Measurements from ENCODE around the gene HS6ST3.

The HS6ST3 gene

GRCh38 chr13:96203471-96203870 is 113.6 kb downstream of the HS6ST3 start:
- no peak for DNase-seq

- no peak for DNase-seq
Observed at GRCh38 chr13:96214824-96215445, 125.0 kb downstream of the HS6ST3 start.

DNA sequence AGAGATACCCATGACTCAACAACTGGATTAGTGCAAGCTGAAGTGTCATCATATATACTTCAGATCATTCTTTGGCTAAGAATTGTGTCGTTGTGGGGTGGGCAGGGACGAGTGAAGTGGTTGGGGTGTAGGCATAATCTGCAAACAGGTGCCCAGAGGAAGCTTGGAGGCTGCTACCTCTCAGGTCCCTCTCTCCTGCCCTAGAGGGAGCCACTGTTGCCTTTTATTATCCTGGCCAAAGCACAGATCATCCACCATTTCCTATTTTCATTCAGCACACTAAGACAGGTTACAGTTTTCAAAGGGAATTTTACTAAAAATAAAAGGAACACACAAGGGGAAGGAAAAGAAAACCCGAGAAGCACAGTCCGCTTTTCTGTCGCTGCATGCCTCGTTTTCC is 126.6 kb downstream of the HS6ST3 start:
- DNase-seq, result no peak

DNA sequence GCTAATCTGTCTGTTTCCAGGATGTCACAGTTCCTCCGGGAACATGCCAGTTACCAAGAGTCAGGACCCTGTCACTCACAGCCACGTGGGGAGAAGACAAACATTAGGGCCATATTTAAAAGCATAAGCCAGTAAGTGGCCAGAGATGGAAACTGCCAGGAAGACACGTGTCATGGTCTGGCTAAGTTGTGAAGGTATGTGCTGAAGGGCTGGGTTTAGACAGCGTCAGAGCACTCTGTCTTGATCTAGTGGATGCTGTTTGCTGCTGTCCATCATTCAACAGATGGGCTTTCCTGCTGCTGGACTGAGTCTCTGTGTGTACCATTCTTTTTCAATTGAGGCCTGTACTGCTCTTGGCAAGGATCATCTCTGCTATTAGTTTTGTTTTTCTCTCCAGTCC is 128.6 kb downstream of the HS6ST3 start:
- no peak for DNase-seq

- no peak for DNase-seq
Observed at GRCh38 chr13:96221471-96221870, 131.6 kb downstream of the HS6ST3 start.

GRCh38 chr13:96223231-96223630 is 133.3 kb downstream of the HS6ST3 start:
- DNase-seq, result no peak

DNA sequence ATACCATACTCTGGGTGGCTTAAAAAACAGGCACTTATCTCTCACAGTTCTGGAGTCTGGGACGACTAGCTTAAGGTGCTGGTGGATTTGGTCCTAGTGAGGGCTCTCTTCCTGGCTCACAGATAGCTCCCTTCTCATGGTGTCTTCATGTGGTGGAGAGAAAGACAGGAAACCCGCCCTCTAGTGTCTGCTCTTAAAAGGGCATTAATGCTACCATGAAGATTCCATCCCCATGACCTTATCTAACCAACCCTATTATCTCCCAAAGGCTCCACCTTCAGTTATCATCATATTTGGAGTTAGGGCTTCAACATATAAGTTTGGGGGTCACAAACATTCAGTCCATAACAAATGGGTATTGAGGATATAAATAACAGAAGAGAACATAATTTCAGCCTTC is 139.4 kb downstream of the HS6ST3 start:
- no peak for DNase-seq

DNA sequence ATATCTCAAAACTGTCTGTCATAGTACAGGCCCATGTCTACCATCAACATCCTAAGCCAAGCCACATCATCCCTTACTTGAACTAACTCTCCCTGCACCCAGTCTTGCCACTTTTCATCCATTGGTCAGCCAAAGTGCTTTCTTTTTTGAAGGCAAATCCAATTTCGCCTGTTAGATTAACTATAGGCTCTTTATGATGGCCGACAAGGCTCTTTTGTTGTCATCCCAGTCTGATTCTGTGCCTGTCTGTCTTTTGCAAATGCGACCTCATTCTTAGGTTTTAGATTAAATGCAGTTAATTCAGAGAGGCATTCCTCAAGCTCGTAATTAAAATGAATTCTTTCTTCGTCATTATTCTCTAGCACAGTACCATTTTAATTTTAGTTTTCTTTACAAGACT is 148.3 kb downstream of the HS6ST3 start:
- no peak for DNase-seq

GRCh38 chr13:96238861-96239260 is 149.0 kb downstream of the HS6ST3 start:
- DNase-seq, result no peak

DNA sequence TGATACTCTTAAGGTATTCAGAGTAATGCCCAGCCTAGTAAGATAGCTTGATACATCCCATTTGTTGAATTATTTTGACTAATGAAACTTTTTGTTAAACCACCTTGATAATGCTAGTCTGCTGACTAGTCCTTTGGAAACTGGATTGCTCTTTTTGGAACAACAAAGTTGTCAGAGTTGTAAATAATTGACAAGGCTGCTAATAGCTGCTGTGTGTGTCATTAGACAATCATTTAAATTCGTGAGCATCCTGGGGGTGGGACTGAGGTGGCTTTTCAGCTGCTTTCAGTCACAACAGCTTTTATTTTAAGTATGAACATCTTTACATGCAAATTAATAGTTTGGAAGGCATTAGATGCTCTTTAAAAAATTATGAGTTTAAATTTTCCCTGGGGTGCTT is 153.5 kb downstream of the HS6ST3 start:
- DNase-seq, result no peak

DNA sequence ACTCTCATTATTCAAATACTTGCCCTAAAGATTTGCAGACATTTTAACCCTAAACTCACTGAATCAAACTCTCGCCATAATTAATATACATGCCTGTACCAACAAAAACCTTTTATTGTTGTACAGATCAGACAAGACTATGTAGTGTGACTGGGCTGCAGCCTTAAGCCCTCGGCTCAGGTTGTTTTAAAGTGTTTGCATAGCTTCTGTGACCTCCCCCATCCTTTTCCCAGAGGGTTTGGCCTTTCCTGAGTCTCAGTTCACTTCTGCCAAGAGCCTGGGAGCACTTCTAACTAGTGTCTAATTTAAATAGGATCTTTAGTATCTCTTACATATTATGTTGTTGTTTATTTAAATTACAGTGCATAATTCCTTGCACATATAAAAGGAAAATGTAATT is 158.2 kb downstream of the HS6ST3 start:
- no peak for DNase-seq

- DNase-seq, result no peak
Observed at GRCh38 chr13:96248996-96249395, 159.1 kb downstream of the HS6ST3 start.

GRCh38 chr13:96252903-96253302 is 163.0 kb downstream of the HS6ST3 start:
- DNase-seq, result no peak

- no peak for DNase-seq
Observed at GRCh38 chr13:96273196-96273595, 183.3 kb downstream of the HS6ST3 start.

DNA sequence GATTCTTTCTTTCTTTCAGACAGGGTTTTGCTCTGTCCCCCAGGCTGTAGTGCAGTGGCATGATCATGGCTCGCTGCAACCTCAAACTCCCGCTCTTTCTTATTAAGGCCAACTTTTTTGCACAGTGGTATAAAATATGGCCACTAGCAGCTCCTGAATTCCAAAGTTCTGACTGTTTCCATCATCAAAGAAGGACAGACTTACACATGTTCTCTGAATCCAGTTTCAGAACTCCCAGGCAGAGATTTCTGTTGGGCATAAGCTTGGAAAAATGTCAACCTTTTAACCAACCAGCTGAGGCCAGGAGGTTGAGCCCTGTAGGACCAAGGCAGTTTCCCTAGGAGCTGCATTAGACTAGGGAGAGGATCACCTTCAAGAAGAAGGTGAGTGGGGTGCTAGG is 184.1 kb downstream of the HS6ST3 start:
- no peak for DNase-seq

DNA sequence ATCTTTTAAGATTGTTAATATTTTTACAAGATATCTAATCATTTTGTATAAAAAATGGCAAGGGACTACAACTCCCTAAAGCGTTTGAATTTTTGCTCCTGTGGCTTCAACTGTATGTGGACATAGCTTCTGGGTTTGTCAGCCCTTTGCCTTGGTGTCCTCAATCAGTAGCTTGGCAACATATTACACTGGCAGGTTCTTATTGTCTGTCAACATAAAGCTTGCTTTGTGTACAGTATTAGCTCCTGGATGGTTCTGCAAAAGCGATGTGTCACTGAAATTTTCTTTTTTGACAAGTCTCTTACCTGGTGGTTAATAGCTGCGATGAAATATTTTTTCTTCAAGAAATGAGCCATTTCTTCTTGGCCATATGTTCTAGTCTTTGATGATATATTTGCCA is 190.0 kb downstream of the HS6ST3 start:
- DNase-seq, result no peak

GRCh38 chr13:96284971-96285370 is 195.1 kb downstream of the HS6ST3 start:
- DNase-seq, result no peak

GRCh38 chr13:96285729-96286128 is 195.8 kb downstream of the HS6ST3 start:
- DNase-seq, result no peak

DNA sequence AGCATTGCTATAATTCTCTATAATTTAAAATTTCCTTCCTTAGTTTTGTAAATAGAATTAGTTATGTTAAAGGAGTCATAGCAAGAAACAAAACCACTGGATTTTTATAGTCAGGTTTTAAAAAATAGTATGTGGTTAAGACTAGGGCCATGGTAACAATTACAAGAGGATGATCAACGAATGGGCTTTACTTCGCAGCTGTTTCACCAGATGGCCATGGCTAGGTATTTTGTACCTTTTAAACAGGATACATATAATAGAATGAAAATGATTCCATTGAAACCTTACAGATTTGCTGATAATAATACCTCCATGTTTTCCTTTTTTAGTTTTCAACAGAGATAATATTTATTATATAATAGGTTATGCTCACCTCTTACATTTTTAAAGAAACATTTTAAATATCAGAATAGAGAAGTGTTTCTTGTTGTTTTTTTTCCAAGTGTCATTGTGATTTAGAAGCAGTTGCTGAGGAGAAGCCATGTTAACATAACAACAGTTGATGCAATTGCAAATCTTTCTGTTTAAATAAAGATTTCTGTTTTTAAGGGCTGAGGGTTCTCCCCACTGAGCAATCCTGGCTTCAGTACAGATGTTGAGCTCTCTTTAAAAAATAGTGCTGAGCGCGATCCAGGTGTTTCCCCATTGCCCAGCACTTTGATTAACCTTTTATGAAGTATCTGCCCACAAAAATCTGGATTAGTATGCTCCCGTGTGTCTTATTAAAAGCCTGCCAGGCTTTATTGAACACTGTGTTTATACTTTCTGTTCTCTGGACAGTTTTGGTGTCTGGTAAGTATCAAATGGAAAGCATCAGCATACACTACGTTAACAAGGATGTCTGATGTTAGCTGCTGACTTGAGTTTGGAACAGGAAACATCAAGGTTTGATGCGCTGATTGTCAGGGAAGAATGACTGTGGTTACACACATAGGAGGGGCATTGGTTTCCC is 205.3 kb downstream of the HS6ST3 start:
- DNase-seq, result no peak

DNA sequence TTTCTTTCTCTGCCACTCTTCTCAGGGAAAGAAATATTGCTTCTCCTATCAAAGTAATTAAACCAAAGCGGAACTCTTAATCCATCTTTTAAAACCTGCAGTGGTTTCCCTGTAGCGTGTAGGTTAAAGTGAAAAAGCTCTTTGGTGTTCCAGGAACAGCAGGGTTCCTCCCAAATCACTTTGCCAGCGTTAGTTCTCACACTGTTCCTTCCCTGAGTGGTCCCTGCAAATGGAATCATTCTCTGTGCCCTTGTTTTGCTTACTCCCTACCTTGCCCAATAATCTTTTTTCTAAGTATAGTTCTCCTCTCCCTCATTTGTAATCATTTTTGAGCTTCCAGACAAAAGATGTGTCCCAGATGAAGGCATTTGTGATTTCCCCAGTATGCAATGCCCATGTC is 207.5 kb downstream of the HS6ST3 start:
- no peak for DNase-seq

DNA sequence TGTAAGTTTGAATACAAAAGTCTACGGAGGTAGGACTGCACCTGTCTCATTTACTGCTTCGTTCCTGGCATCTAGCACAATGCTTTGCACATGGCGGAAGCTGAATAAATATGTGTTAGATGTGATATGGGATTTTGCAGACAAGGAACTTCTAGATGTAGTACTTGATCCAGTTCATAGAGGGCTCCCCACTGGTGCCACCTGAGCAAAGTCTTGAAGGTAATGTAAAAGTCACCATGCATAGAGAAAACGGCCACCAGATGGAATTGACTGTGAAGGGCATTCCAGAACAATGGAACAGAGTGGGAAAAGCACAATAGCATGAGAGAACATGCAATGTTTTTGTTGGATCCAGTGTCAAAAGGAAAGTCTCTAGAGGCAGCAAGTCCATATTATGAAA is 209.3 kb downstream of the HS6ST3 start:
- DNase-seq, result no peak

GRCh38 chr13:96308568-96308967 is 218.7 kb downstream of the HS6ST3 start:
- DNase-seq, result no peak

- no peak for DNase-seq
Observed at GRCh38 chr13:96314974-96315373, 225.1 kb downstream of the HS6ST3 start.

- DNase-seq, result no peak
Observed at GRCh38 chr13:96338030-96338429, 248.1 kb downstream of the HS6ST3 start.

GRCh38 chr13:96342286-96342685 is 252.4 kb downstream of the HS6ST3 start:
- no peak for DNase-seq

Data from CD4-positive, alpha-beta T cell treated with Interleukin-10 for 1 hour (primary cell).